ENCODE data around the gene TSSK2.
A peak's percentile ranks its signal among the peaks of the same experiment; 100 is the strongest.

Gene TSSK2

GRCh38 chr22:19106886-19107729 is 24.0 kb upstream of the TSSK2 start:
- DNase-seq (ENCODE audit: low read depth) = no peak

GRCh38 chr22:19107730-19108074 is 23.4 kb upstream of the TSSK2 start:
- DNase-seq (ENCODE audit: low read depth) = no peak

GRCh38 chr22:19108807-19109197 is 22.3 kb upstream of the TSSK2 start:
- DNase-seq (ENCODE audit: low read depth) = no peak

GRCh38 chr22:19109198-19110063 is 21.7 kb upstream of the TSSK2 start:
- no peak for DNase-seq (ENCODE audit: low read depth)

- DNase-seq (ENCODE audit: low read depth) = no peak
Observed at GRCh38 chr22:19110064-19110458, 21.0 kb upstream of the TSSK2 start.

GRCh38 chr22:19110646-19111045 is 20.5 kb upstream of the TSSK2 start:
- DNase-seq (ENCODE audit: low read depth) = no peak

GRCh38 chr22:19111140-19111539 is 20.0 kb upstream of the TSSK2 start:
- no peak for DNase-seq (ENCODE audit: low read depth)

GRCh38 chr22:19111584-19111983 is 19.5 kb upstream of the TSSK2 start:
- DNase-seq (ENCODE audit: low read depth) = no peak

- DNase-seq (ENCODE audit: low read depth) = no peak
Observed at GRCh38 chr22:19113429-19113828, 17.7 kb upstream of the TSSK2 start.

GRCh38 chr22:19114984-19115552 is 16.0 kb upstream of the TSSK2 start:
- no peak for DNase-seq (ENCODE audit: low read depth)

- no peak for DNase-seq (ENCODE audit: low read depth)
Observed at GRCh38 chr22:19115628-19116027, 15.5 kb upstream of the TSSK2 start.

- DNase-seq (ENCODE audit: low read depth) = no peak
Observed at GRCh38 chr22:19117111-19117512, 14.0 kb upstream of the TSSK2 start.

GRCh38 chr22:19118329-19118880 is 12.7 kb upstream of the TSSK2 start:
- no peak for DNase-seq (ENCODE audit: low read depth)

GRCh38 chr22:19119949-19120348 is 11.2 kb upstream of the TSSK2 start:
- DNase-seq (ENCODE audit: low read depth) = no peak

- no peak for DNase-seq (ENCODE audit: low read depth)
Observed at GRCh38 chr22:19120829-19121630, 10.1 kb upstream of the TSSK2 start.

GRCh38 chr22:19121631-19122142 is 9.4 kb upstream of the TSSK2 start:
- no peak for DNase-seq (ENCODE audit: low read depth)

- DNase-seq (ENCODE audit: low read depth) = peak; percentile 91
Observed at GRCh38 chr22:19122143-19122751, 8.9 kb upstream of the TSSK2 start, which contains the start of gene DGCR2. Gene DGCR2, minus strand, starts transcription at chr22:19122412. Its CDS starts 206 bp downstream, at chr22:19122206.

- DNase-seq (ENCODE audit: low read depth) = no peak
Observed at GRCh38 chr22:19122752-19123492, 8.2 kb upstream of the TSSK2 start.

GRCh38 chr22:19123936-19124335 is 7.2 kb upstream of the TSSK2 start:
- no peak for DNase-seq (ENCODE audit: low read depth)

GRCh38 chr22:19124377-19124776 is 6.7 kb upstream of the TSSK2 start:
- DNase-seq (ENCODE audit: low read depth) = no peak
